DOHH2 (cell line): ENCODE results near the gene COL25A1.

Experiments
- H3F3A ChIP-seq: fragments of 200-600 bp; sonication (generic), shearing (Covaris generic); 2 replicates; pipeline ENCODE4 v1.6.0; 2016; ENCODE audit warnings: antibody characterized with exemption, mild to moderate bottlenecking; ENCODE audit not compliant: control insufficient read depth, insufficient read depth
- H3K27ac ChIP-seq: fragments of 200-600 bp; sonication (generic); 2 replicates; pipeline ENCODE4 v1.5.1; 2014; ENCODE audit warnings: low read depth, mild to moderate bottlenecking, low read length, moderate library complexity
- H3K27me3 ChIP-seq: fragments of 200-600 bp; sonication (generic); 2 replicates; pipeline ENCODE4 v1.6.1; 2014; ENCODE audit warnings: mild to moderate bottlenecking, low read length, mixed read lengths; ENCODE audit not compliant: control insufficient read depth
- H3K36me3 ChIP-seq: fragments of 200-600 bp; sonication (generic); 2 replicates; pipeline ENCODE4 v1.6.1; 2014; ENCODE audit warnings: mild to moderate bottlenecking, low read length, moderate library complexity, mixed read lengths; ENCODE audit not compliant: control insufficient read depth
- H3K4me1 ChIP-seq: fragments of 200-600 bp; sonication (generic); 2 replicates; pipeline ENCODE4 v1.6.1; 2014; ENCODE audit warnings: mild to moderate bottlenecking, low read length, mixed read lengths; ENCODE audit not compliant: control insufficient read depth
- H3K4me2 ChIP-seq: fragments of 200-600 bp; sonication (generic); 2 replicates; pipeline ENCODE4 v1.6.0; 2014; ENCODE audit warnings: mild to moderate bottlenecking, low read length, moderate library complexity
- H3K4me3 ChIP-seq: fragments of 200-600 bp; sonication (generic); 2 replicates; pipeline ENCODE4 v1.5.1; 2014; ENCODE audit warnings: mild to moderate bottlenecking, low read length, mixed read lengths
- H3K79me2 ChIP-seq: fragments of 200-600 bp; sonication (generic); 2 replicates; pipeline ENCODE4 v1.6.1; 2014; ENCODE audit warnings: mild to moderate bottlenecking, low read length, mixed read lengths; ENCODE audit not compliant: control insufficient read depth
- H3K9me2 ChIP-seq: fragments of 200-600 bp; sonication (generic); replicated peaks from 2 replicates; pipeline ENCODE4 v1.6.1; 2014; ENCODE audit warnings: mild to moderate bottlenecking, low read length, mixed read lengths; ENCODE audit not compliant: control insufficient read depth
- H3K9me3 ChIP-seq: fragments of 200-600 bp; sonication (generic); 2 replicates; pipeline ENCODE4 v1.6.1; 2014; ENCODE audit warnings: antibody characterized with exemption, low read length, mixed read lengths; ENCODE audit not compliant: control insufficient read depth, insufficient read depth
- H4K20me1 ChIP-seq: fragments of 200-600 bp; sonication (generic); 2 replicates; pipeline ENCODE4 v1.6.0; 2014; ENCODE audit warnings: low read depth, mild to moderate bottlenecking, antibody characterized with exemption, low read length, moderate library complexity; ENCODE audit not compliant: control insufficient read depth, insufficient read depth
- EZH2phosphoT487 ChIP-seq: fragments of 200-600 bp; sonication (generic); IDR thresholded peaks from 2 replicates; pipeline ENCODE4 v1.6.1; 2017; ENCODE audit warnings: borderline replicate concordance, mild to moderate bottlenecking, antibody characterized with exemption, low read length, moderate library complexity, mixed read lengths
- TF ChIP-seq, protein P1 (sequence below): fragments of 200-600 bp; sonication (generic); IDR thresholded peaks from one replicate; pipeline ENCODE4 v1.5.1; 2014; ENCODE audit warnings: antibody characterized with exemption, mild to moderate bottlenecking, low read depth, low read length; ENCODE audit not compliant: poor library complexity, severe bottlenecking

The COL25A1 gene

DNA sequence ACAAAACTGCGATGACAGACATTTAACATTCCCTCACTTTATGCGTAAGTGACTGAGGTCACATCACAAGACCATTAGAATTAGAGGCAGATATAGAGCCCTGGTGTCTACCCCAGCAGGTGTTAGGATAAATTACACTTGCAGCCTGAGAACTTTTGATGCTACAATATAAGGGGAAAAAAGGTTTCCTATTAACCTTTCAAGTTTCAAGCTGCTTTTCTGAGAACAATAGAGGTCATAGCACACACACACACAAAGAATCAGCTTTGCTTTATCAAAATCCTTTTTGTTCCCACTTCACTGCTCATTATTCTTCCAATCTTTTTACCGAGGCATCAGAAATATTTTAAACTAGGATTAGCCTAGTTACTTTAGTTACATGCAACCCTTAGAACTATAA, 119.8 kb downstream of the COL25A1 start:
- no peaks in the 10 kb centered on the region for H3K9me2 ChIP-seq
- H4K20me1 ChIP-seq = no peaks in the 10 kb centered on the region
- no peak overlapping the region for H3K4me2 ChIP-seq
- no peaks in the 10 kb centered on the region for H3F3A ChIP-seq
- no peak overlapping the region for H3K27ac ChIP-seq
- no peak for TF ChIP-seq EZH2phosphoT487
- TF ChIP-seq, protein P1, sequence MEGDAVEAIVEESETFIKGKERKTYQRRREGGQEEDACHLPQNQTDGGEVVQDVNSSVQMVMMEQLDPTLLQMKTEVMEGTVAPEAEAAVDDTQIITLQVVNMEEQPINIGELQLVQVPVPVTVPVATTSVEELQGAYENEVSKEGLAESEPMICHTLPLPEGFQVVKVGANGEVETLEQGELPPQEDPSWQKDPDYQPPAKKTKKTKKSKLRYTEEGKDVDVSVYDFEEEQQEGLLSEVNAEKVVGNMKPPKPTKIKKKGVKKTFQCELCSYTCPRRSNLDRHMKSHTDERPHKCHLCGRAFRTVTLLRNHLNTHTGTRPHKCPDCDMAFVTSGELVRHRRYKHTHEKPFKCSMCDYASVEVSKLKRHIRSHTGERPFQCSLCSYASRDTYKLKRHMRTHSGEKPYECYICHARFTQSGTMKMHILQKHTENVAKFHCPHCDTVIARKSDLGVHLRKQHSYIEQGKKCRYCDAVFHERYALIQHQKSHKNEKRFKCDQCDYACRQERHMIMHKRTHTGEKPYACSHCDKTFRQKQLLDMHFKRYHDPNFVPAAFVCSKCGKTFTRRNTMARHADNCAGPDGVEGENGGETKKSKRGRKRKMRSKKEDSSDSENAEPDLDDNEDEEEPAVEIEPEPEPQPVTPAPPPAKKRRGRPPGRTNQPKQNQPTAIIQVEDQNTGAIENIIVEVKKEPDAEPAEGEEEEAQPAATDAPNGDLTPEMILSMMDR = no peak
- no peaks in the 10 kb centered on the region for H3K9me3 ChIP-seq
- H3K4me3 ChIP-seq = no peak overlapping the region
- no peaks in the 10 kb centered on the region for H3K36me3 ChIP-seq
- H3K4me1 ChIP-seq = no peaks in the 10 kb centered on the region
- H3K79me2 ChIP-seq = no peaks in the 10 kb centered on the region
- H3K27me3 ChIP-seq = peaks cover 7% of the 10 kb centered on the region; the same call in 1 of the 2 replicates

GRCh38 chr4:109179061-109179460, 123.4 kb downstream of the COL25A1 start:
- Histone ChIP-seq H4K20me1 (no peaks in the 10 kb centered on the region), H3K4me3 (no peak overlapping the region), H3F3A (no peaks in the 10 kb centered on the region), H3K79me2 (no peaks in the 10 kb centered on the region), H3K4me1 (no peaks in the 10 kb centered on the region), H3K9me2 (no peaks in the 10 kb centered on the region), H3K4me2 (no peak overlapping the region), H3K27me3 (peaks cover 4% of the 10 kb centered on the region; the same call in 1 of the 2 replicates), H3K36me3 (no peaks in the 10 kb centered on the region), H3K9me3 (no peaks in the 10 kb centered on the region), H3K27ac (no peak overlapping the region)
- TF ChIP-seq, protein P1 = no peak
- no peak for TF ChIP-seq EZH2phosphoT487

DNA sequence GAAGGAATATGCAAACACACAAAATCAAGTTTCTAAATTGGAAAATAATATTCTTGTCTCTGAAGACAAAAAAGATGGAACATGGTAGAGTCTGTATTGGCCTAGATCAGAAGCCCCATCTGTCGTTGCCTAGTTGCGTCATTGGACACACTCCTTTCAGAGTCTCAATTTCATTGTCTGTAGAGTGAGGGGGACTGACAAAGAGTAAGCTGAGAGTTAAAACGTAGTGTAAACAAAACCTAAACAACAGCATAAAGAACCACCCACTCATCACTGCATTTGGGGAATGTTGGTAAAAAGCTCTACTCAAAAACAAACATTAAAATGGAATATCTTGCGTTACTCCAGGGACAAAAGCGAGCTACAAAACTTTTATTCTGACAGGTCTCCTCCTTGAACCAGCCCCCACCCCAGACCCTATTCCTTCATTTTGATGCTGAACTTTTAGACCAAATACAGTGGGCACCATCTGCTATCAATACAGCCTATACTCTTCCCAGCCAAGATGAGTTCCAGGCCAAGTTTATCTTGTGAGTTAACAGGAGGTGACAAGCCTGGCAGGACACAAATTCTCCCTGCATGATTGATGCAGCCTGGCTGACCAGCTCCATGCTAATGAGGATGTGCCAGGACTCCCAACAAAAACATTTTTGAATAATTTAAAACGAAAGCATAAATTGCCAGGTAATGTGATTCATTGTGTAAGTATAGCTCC, 125.2 kb downstream of the COL25A1 start:
- no peaks in the 10 kb centered on the region for H3K36me3 ChIP-seq
- no peaks in the 10 kb centered on the region for H4K20me1 ChIP-seq
- H3K4me1 ChIP-seq = no peaks in the 10 kb centered on the region
- H3K4me3 ChIP-seq = no peak overlapping the region
- H3K9me3 ChIP-seq = no peaks in the 10 kb centered on the region
- H3K9me2 ChIP-seq = no peaks in the 10 kb centered on the region
- H3K4me2 ChIP-seq = no peak overlapping the region
- H3K79me2 ChIP-seq = no peaks in the 10 kb centered on the region
- H3K27ac ChIP-seq = no peak overlapping the region
- peaks cover 4% of the 10 kb centered on the region; the same call in 1 of the 2 replicates for H3K27me3 ChIP-seq
- H3F3A ChIP-seq = no peaks in the 10 kb centered on the region
- no peak for TF ChIP-seq EZH2phosphoT487
- TF ChIP-seq, protein P1 = no peak
